ENCODE data around the gene LZIC.

DNA sequence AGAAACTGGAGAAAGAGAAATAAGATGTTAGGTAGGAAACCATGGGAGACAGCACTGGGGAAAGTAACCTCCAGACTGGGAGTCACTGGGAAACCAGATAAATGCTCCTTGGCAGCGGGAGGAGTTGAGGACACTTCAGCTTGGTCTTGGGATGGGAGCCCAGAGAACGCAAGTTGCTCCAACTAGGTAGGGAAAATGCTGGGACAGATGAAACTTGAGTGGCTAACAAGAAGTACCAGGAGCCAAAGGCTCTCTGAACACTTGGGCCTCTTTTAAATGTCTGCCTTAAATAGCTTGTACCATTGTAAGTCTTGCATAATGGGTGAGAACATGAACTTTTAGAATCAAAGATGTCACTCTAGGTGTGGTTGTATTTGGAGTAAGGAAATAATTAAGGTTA lies 3.1 kb upstream of the LZIC start:
- TF ChIP-seq, protein P1, sequence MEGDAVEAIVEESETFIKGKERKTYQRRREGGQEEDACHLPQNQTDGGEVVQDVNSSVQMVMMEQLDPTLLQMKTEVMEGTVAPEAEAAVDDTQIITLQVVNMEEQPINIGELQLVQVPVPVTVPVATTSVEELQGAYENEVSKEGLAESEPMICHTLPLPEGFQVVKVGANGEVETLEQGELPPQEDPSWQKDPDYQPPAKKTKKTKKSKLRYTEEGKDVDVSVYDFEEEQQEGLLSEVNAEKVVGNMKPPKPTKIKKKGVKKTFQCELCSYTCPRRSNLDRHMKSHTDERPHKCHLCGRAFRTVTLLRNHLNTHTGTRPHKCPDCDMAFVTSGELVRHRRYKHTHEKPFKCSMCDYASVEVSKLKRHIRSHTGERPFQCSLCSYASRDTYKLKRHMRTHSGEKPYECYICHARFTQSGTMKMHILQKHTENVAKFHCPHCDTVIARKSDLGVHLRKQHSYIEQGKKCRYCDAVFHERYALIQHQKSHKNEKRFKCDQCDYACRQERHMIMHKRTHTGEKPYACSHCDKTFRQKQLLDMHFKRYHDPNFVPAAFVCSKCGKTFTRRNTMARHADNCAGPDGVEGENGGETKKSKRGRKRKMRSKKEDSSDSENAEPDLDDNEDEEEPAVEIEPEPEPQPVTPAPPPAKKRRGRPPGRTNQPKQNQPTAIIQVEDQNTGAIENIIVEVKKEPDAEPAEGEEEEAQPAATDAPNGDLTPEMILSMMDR (IDR thresholded peaks at IDR 0.05): no peak
- TF ChIP-seq POLR2A (IDR thresholded peaks at IDR 0.05) (no peak), POLR2AphosphoS5 (IDR thresholded peaks at IDR 0.05) (no peak), EP300 (IDR thresholded peaks at IDR 0.05) (no peak)

Data from sigmoid colon (tissue), 4 donors.